ENCODE results near the gene ABCF2.
A peak's percentile ranks its signal among the peaks of the same experiment; 100 is the strongest.

- TF ChIP-seq RAD21 (IDR thresholded peaks at IDR 0.05) (no peak), REST (IDR thresholded peaks at IDR 0.05) (no peak), MAX (IDR thresholded peaks at IDR 0.05) (no peak), CTCF (IDR thresholded peaks at IDR 0.05; ENCODE audit: low read depth, low read length, missing input control) (no peak), EGR1 (IDR thresholded peaks at IDR 0.05; ENCODE audit: low read depth in 2 of 2) (no peak), HNF4G (IDR thresholded peaks at IDR 0.05) (no peak), RXRA (IDR thresholded peaks at IDR 0.05) (peak in 1 of 2 donors; percentile 69), SP1 (IDR thresholded peaks at IDR 0.05) (peak; percentile 46)
- TF ChIP-seq, protein P1, sequence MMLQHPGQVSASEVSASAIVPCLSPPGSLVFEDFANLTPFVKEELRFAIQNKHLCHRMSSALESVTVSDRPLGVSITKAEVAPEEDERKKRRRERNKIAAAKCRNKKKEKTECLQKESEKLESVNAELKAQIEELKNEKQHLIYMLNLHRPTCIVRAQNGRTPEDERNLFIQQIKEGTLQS (IDR thresholded peaks at IDR 0.05): no peak
- TF ChIP-seq, protein P2, sequence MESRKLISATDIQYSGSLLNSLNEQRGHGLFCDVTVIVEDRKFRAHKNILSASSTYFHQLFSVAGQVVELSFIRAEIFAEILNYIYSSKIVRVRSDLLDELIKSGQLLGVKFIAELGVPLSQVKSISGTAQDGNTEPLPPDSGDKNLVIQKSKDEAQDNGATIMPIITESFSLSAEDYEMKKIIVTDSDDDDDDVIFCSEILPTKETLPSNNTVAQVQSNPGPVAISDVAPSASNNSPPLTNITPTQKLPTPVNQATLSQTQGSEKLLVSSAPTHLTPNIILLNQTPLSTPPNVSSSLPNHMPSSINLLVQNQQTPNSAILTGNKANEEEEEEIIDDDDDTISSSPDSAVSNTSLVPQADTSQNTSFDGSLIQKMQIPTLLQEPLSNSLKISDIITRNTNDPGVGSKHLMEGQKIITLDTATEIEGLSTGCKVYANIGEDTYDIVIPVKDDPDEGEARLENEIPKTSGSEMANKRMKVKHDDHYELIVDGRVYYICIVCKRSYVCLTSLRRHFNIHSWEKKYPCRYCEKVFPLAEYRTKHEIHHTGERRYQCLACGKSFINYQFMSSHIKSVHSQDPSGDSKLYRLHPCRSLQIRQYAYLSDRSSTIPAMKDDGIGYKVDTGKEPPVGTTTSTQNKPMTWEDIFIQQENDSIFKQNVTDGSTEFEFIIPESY (IDR thresholded peaks at IDR 0.05): no peak
These were observed 44.8 kb upstream of the ABCF2 start for GRCh38 chr7:151271699-151272355.
